HK-2 (cell line): Measurements from ENCODE around the gene BARX1.
"Not testable (repeated sequence)": the region's sequence is repeated elsewhere in the genome, so short reads cannot be mapped to it uniquely, and the experiment has no call there.

Experiments
- DNase-seq: peaks from one replicate; pipeline ENCODE4 v3.0.0-alpha.2; 2018; ENCODE audit not compliant: unreplicated experiment

Gene BARX1

GRCh38 chr9:93955111-93955980, at the start of gene BARX1:
Gene BARX1, minus strand, starts transcription at chr9:93955355. Its CDS starts 209 bp downstream, at chr9:93955146.
- no peak for DNase-seq

- DNase-seq = peak; percentile 16
These were observed 47.4 kb upstream of the BARX1 start for GRCh38 chr9:94002316-94003140.

- DNase-seq = no peak
These were observed 41.7 kb upstream of the BARX1 start for GRCh38 chr9:93996863-93997262.

DNA sequence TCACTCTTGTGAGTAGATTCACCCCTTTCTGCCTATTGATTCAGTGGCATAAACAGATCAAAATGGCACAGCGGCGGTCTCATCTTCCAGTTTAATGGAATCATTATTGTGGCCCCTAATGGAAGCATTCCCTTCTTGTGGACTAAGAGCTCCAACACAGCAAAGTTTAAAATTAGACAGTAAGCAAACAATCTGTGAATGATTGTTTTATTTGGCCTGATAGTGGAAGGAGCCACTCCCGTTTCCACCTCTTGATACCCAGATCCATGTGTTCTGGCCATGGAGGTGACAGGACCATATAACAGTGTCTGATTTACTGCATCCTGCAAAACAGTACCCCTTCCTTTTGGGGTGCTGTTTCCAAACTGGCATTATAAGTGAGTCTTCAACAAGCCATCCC, 41.2 kb upstream of the BARX1 start:
- DNase-seq = no peak

DNA sequence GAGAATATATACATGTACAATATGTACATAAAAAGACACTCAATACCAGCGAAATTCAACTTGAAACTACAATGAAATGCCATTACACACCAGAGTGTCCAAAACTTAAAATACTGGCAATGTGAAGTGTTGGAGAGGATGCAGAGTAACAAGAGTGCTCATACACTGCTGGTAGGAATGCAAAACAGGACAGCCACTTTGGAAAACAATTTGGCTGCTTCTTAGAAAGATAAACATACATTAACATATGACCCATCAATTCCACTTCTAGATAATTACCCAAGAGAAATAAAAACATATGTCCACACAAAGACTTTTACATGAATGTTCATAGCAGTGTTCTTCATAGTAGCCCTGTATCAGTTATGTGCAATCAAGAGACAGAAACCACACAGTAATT, 39.4 kb upstream of the BARX1 start:
- DNase-seq = no peak

- DNase-seq = no peak
These were observed 39.0 kb upstream of the BARX1 start for GRCh38 chr9:93994132-93994531.

GRCh38 chr9:93992830-93993229, 37.7 kb upstream of the BARX1 start:
- no peak for DNase-seq

DNA sequence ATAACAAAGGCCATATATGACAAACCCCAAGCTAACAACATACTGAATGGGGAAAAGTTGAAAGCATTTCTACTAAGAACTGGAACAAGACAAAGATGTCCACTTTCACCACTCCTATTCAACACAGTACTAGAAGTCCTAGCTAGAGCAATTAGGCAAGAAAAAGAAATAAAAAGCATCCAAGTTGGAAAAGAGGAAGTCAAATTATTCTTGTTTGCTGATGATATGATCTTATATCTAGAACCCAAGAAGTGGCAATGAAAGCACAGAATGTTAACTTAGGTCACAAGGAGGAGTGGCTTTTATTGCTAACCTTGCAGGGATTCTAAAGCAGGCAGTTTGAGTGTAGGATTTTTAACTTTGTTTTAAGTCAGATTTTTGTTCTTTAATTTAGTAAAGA, 35.3 kb upstream of the BARX1 start:
- no peak for DNase-seq

DNA sequence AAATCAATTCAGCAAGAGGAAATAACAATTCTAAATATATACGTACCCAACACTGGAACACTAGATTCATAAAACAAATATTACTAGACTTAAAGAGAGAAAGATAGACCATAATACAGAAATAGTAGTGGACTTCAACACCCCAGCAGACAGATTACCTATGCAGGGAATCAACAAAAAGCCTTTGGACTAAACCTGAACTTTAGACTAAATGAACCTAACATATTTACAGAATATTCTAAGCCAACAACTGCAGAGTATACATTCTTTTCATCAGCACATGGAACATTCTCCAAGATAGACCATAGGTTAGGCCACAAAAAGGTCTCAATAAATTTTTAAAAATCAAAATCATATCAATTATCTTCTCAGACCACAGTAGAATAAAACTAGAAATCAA, 32.9 kb upstream of the BARX1 start:
- no peak for DNase-seq

DNA sequence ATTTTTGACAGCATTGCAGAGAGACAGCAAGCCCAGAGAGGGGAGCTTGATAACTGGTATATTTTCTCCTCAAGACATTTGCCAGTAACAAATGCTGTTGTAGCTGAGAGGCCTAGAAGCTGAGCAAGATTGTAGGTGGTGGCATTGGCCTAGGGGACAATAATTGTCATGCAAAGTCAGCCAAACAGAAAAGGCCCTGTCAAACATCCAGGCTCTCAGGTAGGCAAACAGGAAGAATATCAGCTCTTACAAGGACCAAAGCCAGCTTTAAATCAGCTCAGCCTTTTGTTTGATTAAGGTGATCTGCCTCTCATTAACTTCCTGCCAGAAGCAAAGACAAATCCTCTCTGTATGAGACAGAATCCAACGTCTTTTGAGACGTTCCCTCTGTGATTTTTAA, 29.7 kb upstream of the BARX1 start:
- no peak for DNase-seq

DNA sequence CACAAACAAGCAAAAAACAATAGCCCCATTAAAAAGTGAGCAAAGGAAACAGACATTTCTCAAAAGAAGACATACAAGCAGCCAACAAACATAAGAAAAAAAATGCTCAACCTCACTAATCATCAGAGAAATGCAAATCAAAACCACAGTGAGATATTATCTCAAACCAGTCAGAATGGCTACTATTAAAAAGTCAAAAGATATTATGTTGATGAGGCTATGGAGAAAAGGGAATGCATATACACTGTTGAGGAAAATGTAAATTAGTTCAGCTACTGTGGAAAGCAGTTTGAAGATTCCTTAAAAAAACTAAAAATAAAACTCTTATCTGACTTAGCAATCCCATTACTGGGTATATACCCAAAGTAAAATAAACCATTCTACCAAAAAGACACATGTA, 28.7 kb upstream of the BARX1 start:
- DNase-seq = no peak

DNA sequence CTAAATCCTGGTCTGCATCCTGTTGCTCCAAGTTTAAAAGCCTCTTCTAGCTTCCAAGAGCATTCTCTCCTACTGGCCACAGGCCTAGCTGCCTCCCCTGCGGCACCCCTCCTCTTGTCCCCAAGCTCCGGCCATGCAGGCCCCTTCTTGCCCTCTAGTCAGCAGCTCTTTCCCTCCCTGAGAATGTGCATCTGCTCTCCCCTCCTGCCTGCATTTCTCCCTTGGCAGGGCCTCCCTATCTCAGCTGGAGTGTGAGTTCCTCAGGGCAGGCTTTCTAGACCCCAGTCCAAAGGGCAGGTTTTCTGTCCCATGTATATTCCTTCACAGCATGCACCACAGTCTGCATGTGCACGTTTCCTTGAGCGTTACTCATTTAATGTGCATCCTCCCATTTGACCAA, 24.6 kb upstream of the BARX1 start:
- no peak for DNase-seq

GRCh38 chr9:93978551-93978950, 23.4 kb upstream of the BARX1 start:
- no peak for DNase-seq

DNA sequence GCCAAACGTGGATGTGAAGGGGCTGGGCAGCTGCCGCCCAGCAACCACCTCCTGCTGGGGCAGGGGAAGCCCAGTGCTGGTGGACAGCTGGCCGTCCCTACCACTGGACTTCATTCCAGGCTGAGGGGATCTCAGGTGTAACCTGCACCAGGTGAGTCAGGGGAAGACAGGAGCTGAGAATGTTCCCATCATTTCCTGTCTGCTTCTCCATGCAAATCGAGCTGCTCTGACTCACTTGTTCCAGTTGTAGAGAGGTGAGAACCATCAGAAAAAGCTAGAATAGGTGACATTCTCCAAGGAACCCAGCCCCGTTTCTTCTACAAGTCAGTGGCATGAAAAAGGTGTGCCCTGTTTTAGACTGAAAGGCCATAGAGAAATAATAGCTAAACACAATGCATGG, 21.8 kb upstream of the BARX1 start:
- no peak for DNase-seq

GRCh38 chr9:93976081-93976480, 20.9 kb upstream of the BARX1 start:
- DNase-seq = no peak

DNA sequence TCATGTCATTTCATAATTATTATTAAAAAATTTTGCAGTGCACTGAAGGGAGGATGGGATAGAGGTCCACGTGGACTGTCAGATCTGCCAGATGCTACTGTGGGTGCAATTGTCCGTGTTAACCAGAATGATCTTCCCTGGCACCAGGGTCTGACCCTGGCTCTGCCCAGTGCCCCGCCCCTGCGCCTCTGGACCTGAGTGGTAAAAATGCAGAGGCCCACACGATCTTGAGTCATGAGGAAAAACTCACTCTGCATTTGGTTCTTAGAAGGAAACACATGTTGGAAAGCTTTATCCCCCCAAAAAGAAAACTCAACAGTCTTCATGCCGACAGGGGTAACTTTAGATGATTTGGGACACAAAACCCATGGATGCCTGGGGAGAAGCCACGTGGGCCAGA, 20.1 kb upstream of the BARX1 start:
- no peak for DNase-seq

- DNase-seq = no peak
These were observed 19.0 kb upstream of the BARX1 start for GRCh38 chr9:93974151-93974550.

DNA sequence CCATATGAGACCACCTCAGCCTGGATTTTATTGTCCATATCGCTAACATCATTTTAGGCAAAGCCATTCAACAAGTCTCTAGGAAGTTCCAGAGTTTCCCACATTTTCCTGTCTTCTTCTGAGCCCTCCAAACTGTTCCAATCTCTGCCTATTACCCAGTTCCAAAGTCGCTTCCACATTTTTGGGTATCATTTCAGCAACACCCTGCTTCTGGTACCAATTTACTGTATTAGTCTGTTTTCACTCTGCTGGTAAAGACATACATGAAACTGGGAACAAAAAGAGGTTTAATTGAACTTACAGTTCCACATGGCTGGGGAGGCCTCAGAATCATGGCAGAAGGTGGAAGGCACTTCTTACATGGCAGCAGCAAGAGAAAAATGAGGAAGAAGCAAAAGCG, 17.5 kb upstream of the BARX1 start:
- not testable (repeated sequence) for DNase-seq

DNA sequence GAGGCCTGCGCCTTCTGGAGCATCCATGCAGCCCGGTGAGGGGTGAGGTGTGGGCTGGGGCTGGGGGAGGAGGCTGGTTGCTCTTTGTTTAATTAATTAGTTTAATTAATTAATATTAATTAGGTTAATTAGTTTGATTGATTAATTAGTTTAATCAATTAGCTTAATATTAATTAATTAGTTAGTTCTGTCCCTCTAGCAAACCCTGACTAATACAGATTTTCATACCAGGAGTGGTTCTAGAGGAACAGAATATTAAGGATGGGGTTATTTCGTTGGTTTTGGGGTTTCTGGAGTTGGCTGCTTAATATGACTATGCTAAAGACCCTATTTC, 14.1 kb upstream of the BARX1 start:
- DNase-seq = no peak

DNA sequence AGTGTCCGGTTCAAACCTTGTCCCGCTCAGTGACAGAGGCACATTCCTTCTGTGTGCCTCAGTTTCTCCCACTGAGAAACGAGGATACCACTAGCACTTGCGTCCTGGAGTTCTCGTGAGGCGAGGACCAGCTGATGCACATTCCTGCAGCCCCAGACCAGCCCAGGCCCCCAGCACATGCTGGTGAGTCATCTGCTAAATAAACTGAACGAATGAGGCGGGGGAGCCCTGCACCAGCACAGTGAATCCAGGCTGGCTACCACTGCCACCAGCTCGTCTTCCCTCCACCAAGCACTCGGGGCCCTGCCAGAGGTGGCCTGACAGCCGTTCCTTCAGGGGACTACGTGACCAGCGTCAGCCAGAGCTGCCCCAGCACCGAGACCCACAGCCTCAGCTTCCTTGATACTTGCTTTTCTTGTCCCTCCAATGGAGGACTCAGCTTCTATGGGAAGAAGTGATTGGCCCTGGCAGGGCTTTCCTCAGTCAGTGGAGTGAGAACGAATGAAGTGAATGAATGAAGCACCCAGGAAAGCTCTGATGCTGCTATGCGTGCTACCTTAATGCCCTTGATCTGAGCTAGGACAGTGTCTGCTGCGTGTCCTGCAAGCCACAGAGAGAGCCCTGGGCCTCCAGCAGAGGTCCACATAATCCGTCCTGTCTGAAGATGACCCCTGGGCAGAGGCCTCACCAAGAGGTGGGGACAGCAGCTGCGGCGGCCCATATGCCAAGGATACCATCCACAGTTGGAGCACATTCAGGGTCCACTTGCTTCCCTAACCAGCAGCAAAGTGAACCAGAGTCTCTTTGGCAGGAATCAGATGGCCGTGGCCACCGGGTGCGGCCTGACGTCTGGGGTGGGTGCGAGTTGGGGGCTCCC, 13.5 kb upstream of the BARX1 start:
- peak; percentile 32 for DNase-seq

GRCh38 chr9:93967020-93967803, 12.1 kb upstream of the BARX1 start:
- no peak for DNase-seq
